Breast epithelium (tissue), 3 donors: ENCODE data around the gene ASL.

Experiments
- POLR2A ChIP-seq: fragments of 450-650 bp; IDR thresholded peaks from one replicate; pipeline ENCODE4 v1.6.1; 2016; ENCODE audit warnings: antibody characterized with exemption, mild to moderate bottlenecking, moderate library complexity
- POLR2AphosphoS5 ChIP-seq, 3 donors: sonication (generic); formaldehyde crosslinking; IDR thresholded peaks; one replicate each; pipeline ENCODE4 v1.6.1; 2017; ENCODE audit warnings: antibody characterized with exemption in 3 of 3
- TF ChIP-seq, protein P1 (sequence below), 3 donors: fragments of 450-650 bp; IDR thresholded peaks; one replicate each; pipeline ENCODE4 v1.5.1; 2016 to 2017; ENCODE audit warnings: antibody characterized with exemption in 3 of 3, mild to moderate bottlenecking in 3 of 3, moderate library complexity in 3 of 3

- TF ChIP-seq POLR2AphosphoS5 (IDR thresholded peaks at IDR 0.05) (no peak), POLR2A (no peak)
- TF ChIP-seq, protein P1, sequence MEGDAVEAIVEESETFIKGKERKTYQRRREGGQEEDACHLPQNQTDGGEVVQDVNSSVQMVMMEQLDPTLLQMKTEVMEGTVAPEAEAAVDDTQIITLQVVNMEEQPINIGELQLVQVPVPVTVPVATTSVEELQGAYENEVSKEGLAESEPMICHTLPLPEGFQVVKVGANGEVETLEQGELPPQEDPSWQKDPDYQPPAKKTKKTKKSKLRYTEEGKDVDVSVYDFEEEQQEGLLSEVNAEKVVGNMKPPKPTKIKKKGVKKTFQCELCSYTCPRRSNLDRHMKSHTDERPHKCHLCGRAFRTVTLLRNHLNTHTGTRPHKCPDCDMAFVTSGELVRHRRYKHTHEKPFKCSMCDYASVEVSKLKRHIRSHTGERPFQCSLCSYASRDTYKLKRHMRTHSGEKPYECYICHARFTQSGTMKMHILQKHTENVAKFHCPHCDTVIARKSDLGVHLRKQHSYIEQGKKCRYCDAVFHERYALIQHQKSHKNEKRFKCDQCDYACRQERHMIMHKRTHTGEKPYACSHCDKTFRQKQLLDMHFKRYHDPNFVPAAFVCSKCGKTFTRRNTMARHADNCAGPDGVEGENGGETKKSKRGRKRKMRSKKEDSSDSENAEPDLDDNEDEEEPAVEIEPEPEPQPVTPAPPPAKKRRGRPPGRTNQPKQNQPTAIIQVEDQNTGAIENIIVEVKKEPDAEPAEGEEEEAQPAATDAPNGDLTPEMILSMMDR (IDR thresholded peaks at IDR 0.05) = no peak
These were observed 39.2 kb upstream of the ASL start for GRCh38 chr7:66036382-66036781.
